Ishikawa (cell line): ENCODE measurements around the gene TEAD4.

Experiments used
- CEBPB ChIP-seq: IDR thresholded peaks from 2 replicates; pipeline ENCODE4 v1.6.1; 2012
- CREB1 ChIP-seq: IDR thresholded peaks from 2 replicates; pipeline ENCODE4 v1.6.1; 2012; ENCODE audit warnings: low read depth
- EGR1 ChIP-seq: IDR thresholded peaks from 2 replicates; pipeline ENCODE4 v1.6.1; 2012
- EP300 ChIP-seq: IDR thresholded peaks from 2 replicates; pipeline ENCODE4 v1.6.1; 2012; ENCODE audit warnings: borderline replicate concordance
- FOXM1 ChIP-seq: IDR thresholded peaks from 2 replicates; pipeline ENCODE4 v1.6.1; 2012; ENCODE audit warnings: low read depth, borderline replicate concordance
- MAX ChIP-seq: IDR thresholded peaks from 2 replicates; pipeline ENCODE4 v1.6.1; 2012
- NFIC ChIP-seq: IDR thresholded peaks from 2 replicates; pipeline ENCODE4 v1.6.1; 2012
- RAD21 ChIP-seq: IDR thresholded peaks from 2 replicates; pipeline ENCODE4 v1.6.1; 2012; ENCODE audit warnings: low read depth
- REST ChIP-seq: IDR thresholded peaks from 2 replicates; pipeline ENCODE4 v1.6.1; 2012; ENCODE audit warnings: low read depth, mild to moderate bottlenecking
- TAF1 ChIP-seq: IDR thresholded peaks from 2 replicates; pipeline ENCODE4 v1.6.1; 2012; ENCODE audit warnings: low read depth, mild to moderate bottlenecking
- TCF12 ChIP-seq: IDR thresholded peaks from 2 replicates; pipeline ENCODE4 v1.6.1; 2012; ENCODE audit warnings: low read depth
- TEAD4 ChIP-seq: IDR thresholded peaks from 2 replicates; pipeline ENCODE4 v1.6.1; 2012
- USF1 ChIP-seq: IDR thresholded peaks from 2 replicates; pipeline ENCODE4 v1.6.1; 2012
- YY1 ChIP-seq: IDR thresholded peaks from 2 replicates; pipeline ENCODE4 v1.6.1; 2012; ENCODE audit warnings: low read depth
- ZBTB7A ChIP-seq: IDR thresholded peaks from 2 replicates; pipeline ENCODE4 v1.6.1; 2012; ENCODE audit warnings: low read depth

Gene TEAD4

GRCh38 chr12:2941524-2941923 lies 17.7 kb upstream of the TEAD4 start:
- no peak for TF ChIP-seq YY1

GRCh38 chr12:2944401-2945047 lies 14.7 kb upstream of the TEAD4 start:
- TF ChIP-seq MAX (peak; percentile 82), TCF12 (no peak), REST (no peak), EGR1 (no peak), NFIC (no peak), ZBTB7A (no peak), RAD21 (peak; percentile 95), TAF1 (no peak), YY1 (no peak), CREB1 (no peak), TEAD4 (peak; percentile 79), CEBPB (no peak), USF1 (peak; percentile 75), FOXM1 (no peak), EP300 (no peak)

GRCh38 chr12:2949411-2949810 lies 9.8 kb upstream of the TEAD4 start:
- no peak for TF ChIP-seq EP300
- no peak for TF ChIP-seq CEBPB
- TF ChIP-seq CREB1, result no peak
- TF ChIP-seq USF1, result no peak
- no peak for TF ChIP-seq YY1
- no peak for TF ChIP-seq TEAD4
- TF ChIP-seq NFIC, result no peak
- no peak for TF ChIP-seq TAF1
- TF ChIP-seq TCF12, result no peak

GRCh38 chr12:2955888-2956287 lies 3.3 kb upstream of the TEAD4 start:
- TF ChIP-seq USF1, result no peak
- no peak for TF ChIP-seq ZBTB7A
- TF ChIP-seq TCF12, result no peak
- TF ChIP-seq NFIC, result no peak
- no peak for TF ChIP-seq REST
- TF ChIP-seq TAF1, result no peak
- no peak for TF ChIP-seq EGR1

GRCh38 chr12:2957816-2958431 lies 1.3 kb upstream of the TEAD4 start:
- no peak for TF ChIP-seq REST
- TF ChIP-seq TEAD4, result no peak
- TF ChIP-seq ZBTB7A, result no peak
- TF ChIP-seq TAF1, result no peak
- no peak for TF ChIP-seq NFIC
- TF ChIP-seq USF1, result no peak
- TF ChIP-seq RAD21, result no peak
- no peak for TF ChIP-seq MAX
- no peak for TF ChIP-seq CEBPB
- TF ChIP-seq TCF12, result no peak
- TF ChIP-seq FOXM1, result no peak
- no peak for TF ChIP-seq CREB1
- no peak for TF ChIP-seq YY1
- no peak for TF ChIP-seq EGR1
- TF ChIP-seq EP300, result no peak
